ENCODE data around the gene CHST4. TPM values are rescaled to one million over a fixed set of nuclear protein-coding genes. Genes with fewer than 3 reads are reported as not detected.

The CHST4 gene
- total RNA-seq, 1 donor from 2014 or later: under 0.01 TPM

GRCh38 chr16:71484006-71484893 is 42.0 kb upstream of the CHST4 start:
- Histone ChIP-seq H3K4me3 (ENCODE audit: low read depth, low read length) (peak overlapping the region; percentile 94), H3K36me3 (ENCODE audit: control insufficient read depth, insufficient read depth, low read length) (no peaks in the 10 kb centered on the region), H3K27me3 (ENCODE audit: control insufficient read depth, insufficient read depth, low read length) (no peaks in the 10 kb centered on the region)
- TF ChIP-seq CTCF (IDR thresholded peaks at IDR 0.05; ENCODE audit: insufficient read depth, low read length, severe bottlenecking): no peak
- FAIRE-seq (no peak), DNase-seq (ENCODE audit: low read depth) (peak; percentile 85)

- FAIRE-seq (no peak), DNase-seq (ENCODE audit: low read depth) (no peak)
- H3K4me3 ChIP-seq (ENCODE audit: low read depth, low read length): no peak within 1 kb of the TSS
- H3K27me3 ChIP-seq (ENCODE audit: control insufficient read depth, insufficient read depth, low read length): no peaks in the 10 kb centered on the region
- TF ChIP-seq CTCF (IDR thresholded peaks at IDR 0.05; ENCODE audit: insufficient read depth, low read length, severe bottlenecking): no peak
- no peaks in the 10 kb centered on the region for H3K36me3 ChIP-seq (ENCODE audit: control insufficient read depth, insufficient read depth, low read length)
These were observed 37.1 kb upstream of the CHST4 start, which contains the start of gene ZNF19 for GRCh38 chr16:71489122-71489521. Gene ZNF19 (minus strand): TSS chr16:71489324. CDS start chr16:71482114, 7,210 bp downstream.

GRCh38 chr16:71490361-71490760 is 35.9 kb upstream of the CHST4 start:
- H3K27me3 ChIP-seq (ENCODE audit: control insufficient read depth, insufficient read depth, low read length): no peaks in the 10 kb centered on the region
- no peak for TF ChIP-seq CTCF (IDR thresholded peaks at IDR 0.05; ENCODE audit: insufficient read depth, low read length, severe bottlenecking)
- H3K36me3 ChIP-seq (ENCODE audit: control insufficient read depth, insufficient read depth, low read length): no peaks in the 10 kb centered on the region
- H3K4me3 ChIP-seq (ENCODE audit: low read depth, low read length): no peak overlapping the region
- DNase-seq (ENCODE audit: low read depth) (no peak), FAIRE-seq (no peak)

- DNase-seq (ENCODE audit: low read depth) (no peak), FAIRE-seq (no peak)
- Histone ChIP-seq H3K36me3 (ENCODE audit: control insufficient read depth, insufficient read depth, low read length) (no peaks in the 10 kb centered on the region), H3K4me3 (ENCODE audit: low read depth, low read length) (no peak overlapping the region), H3K27me3 (ENCODE audit: control insufficient read depth, insufficient read depth, low read length) (no peaks in the 10 kb centered on the region)
- no peak for TF ChIP-seq CTCF (IDR thresholded peaks at IDR 0.05; ENCODE audit: insufficient read depth, low read length, severe bottlenecking)
These were observed 35.2 kb upstream of the CHST4 start for GRCh38 chr16:71491054-71491453.

GRCh38 chr16:71492786-71493185 is 33.4 kb upstream of the CHST4 start:
- Histone ChIP-seq H3K27me3 (ENCODE audit: control insufficient read depth, insufficient read depth, low read length) (no peaks in the 10 kb centered on the region), H3K4me3 (ENCODE audit: low read depth, low read length) (no peak overlapping the region), H3K36me3 (ENCODE audit: control insufficient read depth, insufficient read depth, low read length) (no peaks in the 10 kb centered on the region)
- no peak for FAIRE-seq
- TF ChIP-seq CTCF (IDR thresholded peaks at IDR 0.05; ENCODE audit: insufficient read depth, low read length, severe bottlenecking): no peak
- no peak for DNase-seq (ENCODE audit: low read depth)

All from bronchial epithelial cell (primary cell).